NCI-H2227 treated with DMSO at 0.1 percent for 48 hours (cell line): ENCODE results near the gene DYNC2LI1.

Source experiments
- DNase-seq: peaks from one replicate; lab custom pipeline; 2025; lab: John Stamatoyannopoulos, UW

Gene DYNC2LI1

DNA sequence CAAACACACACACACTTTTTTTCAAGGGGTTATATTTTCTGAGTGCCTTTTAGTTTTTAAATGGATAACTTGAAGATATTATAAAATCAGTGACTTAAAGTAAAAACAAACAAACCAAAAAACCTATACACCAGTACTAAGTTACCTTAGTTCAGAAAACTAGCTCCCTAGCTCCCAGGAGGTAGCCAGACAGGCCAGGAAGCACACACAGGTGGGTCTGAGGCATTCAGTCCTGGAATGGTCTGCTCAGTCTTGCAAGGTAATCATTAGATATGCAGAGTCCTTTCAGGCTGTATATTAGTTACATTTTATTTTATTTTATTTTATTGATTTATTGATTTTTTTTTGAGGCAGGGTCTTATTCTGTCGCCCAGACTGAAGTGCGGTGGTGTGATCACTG is 10.7 kb upstream of the DYNC2LI1 start:
- DNase-seq = no peak

DNA sequence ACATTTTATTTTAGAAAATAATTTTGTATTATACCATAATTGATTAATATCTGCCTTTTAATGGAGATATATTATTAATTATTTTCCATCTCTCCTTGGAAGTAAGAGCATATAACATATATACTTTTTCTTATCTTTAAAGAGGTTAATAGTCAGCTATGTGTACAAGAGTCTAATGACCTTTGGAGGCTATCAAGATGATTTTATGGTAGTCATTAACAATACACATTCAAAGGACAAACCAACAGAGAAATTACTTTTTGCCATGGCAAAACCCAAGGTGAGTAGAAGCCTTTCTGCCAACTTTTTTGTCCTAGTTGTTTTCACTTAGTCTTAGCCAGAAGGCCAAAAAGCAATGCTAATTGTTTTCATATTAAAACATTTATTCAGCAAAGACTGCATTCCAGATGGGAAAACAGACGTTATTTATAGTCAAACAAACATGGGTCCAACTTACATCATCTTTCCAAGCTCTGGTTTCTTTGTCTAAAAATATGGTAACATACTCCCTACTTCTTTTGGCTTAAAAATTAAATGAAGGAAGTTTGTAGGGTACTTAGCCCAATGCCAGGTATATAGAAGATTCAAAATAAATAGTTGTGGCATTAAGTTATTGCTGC is 9.6 kb upstream of the DYNC2LI1 start:
- no peak for DNase-seq

DNA sequence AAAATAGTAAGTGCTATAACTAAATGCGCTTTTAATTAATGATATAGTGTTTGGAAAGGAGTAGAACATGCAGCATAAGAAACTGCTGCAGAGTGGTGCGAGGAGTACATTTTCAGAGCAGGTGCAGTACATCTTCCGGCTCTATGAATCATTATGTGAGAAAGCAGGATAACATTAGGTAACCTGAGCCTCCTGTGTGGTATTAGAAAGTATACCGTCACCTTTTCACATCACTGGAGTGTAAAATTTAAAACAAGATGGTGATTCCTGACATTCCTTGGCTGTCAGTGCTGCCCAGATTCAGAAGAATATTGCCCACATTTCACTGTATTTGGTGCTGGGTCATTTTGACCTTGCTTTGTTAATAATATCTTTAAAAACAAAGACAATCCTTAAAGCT is 7.8 kb upstream of the DYNC2LI1 start:
- DNase-seq = no peak

DNA sequence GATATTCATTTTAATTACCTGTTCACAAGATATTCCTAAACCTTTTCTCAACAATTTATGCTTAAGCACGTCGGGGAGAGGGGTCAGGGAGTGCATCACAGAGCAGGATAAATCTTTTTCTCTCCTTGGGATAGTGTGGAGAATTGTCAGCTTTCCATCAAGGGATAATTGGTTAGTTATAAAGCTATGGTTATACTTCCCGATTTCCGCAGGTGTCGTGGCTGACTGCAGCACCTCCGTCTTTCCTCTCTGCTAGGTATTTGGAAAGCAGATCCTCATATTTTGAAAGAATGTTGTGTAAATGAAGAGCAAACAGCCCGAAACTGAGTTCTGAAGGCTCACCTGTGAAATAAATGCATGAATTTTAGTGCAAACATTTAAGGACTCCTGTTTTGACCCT is 778 bp downstream of the DYNC2LI1 start:
- DNase-seq = no peak

DNA sequence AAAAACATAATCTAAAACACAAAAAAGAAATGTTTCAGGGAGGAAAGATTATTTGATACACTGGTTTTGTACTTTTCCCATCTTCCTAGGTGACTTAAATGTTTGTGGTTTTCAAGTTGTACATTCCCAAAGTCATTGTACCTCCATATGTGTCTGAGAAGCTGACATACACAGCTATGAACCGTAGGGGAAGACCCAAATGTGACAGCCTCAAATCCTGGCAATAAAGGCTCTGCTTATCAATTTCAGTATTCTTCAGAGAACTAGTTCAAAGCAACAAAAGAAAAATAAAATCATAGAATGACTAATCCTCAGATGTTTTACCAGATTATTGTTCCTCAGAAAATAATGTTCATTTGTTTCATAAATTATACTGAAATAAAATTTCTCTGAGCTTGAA is 2.5 kb downstream of the DYNC2LI1 start:
- no peak for DNase-seq

DNA sequence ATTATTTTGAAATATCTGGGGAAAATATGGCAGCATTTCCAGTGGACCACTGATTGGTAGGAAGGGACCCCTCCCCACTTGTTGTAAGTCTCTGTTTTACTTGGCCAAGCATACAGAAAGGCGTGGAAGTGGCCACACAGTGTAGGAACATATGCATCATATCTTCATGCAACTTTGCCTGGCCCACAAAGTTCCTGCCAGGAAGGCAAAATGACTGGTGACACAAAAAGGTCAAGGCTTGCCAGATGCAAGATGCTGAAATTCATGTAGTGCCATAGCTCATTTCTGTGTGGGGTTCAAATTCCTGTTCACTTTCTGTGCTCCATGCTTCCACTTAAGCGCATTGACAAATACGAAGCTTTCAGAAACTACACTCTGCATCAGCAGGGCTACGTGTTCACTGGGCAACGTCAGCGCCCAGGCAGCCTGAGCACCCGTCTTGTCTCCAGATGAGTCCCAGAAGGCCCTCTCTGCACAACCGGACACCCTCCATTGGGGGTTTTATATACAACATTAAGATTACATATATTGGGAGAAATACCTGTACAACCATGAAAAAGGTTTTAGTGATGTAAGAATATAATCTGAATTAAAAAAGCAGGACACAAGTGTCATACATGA is 3.6 kb downstream of the DYNC2LI1 start:
- no peak for DNase-seq

DNA sequence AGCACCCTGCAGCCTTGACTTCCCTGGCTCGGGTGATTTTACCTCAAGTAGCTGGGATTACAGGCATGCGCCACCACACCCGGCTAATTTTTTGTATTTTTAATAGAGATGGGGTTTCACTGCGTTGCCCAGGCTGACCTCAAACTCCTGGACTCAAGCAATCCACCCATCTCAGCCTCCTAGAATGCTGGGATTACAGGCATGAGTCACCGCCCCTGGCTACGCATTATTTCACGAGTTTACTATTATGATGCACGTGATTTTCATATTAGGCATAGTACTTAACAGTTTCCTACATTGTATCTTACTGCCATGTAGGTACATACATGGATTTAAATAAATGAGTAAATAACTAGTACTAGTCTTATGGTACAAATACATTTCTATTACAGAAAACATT is 4.4 kb downstream of the DYNC2LI1 start:
- no peak for DNase-seq

DNA sequence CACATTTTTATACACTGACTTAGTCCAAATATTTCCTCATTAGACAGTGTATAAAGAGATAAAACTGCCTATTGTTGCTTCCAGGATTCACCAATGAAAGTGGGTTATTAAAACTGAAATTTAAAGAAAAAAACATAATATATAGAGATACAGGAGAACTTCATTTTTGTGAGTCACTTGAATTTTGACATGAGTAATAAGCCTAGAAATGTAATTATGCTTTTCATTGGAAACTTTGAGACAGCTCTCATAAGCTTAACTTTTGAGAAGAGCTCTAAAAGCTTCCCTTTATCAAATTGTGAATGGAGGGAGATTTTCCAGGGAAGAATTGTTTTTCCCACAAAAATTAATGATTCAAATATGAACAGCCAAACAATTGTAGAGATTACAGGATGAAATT is 14.1 kb downstream of the DYNC2LI1 start:
- no peak for DNase-seq

DNA sequence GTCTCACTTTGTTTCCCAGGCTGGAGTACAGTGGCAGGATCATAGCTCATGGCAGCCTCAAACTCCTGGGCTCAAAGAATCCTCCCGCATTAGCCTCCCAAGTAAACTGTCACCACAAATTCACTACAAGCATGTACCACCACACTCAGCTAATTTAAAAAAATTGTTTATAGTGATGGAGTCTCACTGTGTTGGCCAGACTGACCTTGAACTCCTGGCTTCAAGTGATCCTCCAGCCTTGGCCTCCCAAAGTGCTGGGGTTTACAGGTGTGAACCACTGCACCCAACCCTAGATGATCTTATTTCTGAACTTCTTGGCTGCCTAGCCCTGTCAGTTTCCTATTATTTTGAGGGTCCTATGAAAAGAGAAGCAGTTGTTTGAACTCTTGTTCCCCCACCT is 14.8 kb downstream of the DYNC2LI1 start:
- no peak for DNase-seq

DNA sequence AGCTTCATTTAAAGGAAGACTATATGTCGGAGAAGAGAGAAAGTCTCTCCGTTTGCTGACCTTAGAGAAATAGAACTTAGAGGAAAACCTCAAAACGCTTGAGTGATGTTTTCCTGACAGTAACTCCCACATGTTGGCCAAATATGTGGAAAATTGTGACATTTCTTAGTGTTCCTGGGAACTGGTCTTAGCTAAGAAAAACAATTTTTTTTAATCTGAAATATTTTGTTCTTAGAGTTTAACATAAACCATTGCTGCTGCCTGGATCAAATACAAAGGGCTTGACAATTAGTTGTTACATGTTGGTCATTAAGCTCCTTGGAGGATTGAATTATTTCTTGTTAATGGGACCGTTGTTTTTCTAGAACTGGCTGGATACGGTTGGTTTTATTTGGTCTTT is 16.3 kb downstream of the DYNC2LI1 start:
- DNase-seq = no peak

DNA sequence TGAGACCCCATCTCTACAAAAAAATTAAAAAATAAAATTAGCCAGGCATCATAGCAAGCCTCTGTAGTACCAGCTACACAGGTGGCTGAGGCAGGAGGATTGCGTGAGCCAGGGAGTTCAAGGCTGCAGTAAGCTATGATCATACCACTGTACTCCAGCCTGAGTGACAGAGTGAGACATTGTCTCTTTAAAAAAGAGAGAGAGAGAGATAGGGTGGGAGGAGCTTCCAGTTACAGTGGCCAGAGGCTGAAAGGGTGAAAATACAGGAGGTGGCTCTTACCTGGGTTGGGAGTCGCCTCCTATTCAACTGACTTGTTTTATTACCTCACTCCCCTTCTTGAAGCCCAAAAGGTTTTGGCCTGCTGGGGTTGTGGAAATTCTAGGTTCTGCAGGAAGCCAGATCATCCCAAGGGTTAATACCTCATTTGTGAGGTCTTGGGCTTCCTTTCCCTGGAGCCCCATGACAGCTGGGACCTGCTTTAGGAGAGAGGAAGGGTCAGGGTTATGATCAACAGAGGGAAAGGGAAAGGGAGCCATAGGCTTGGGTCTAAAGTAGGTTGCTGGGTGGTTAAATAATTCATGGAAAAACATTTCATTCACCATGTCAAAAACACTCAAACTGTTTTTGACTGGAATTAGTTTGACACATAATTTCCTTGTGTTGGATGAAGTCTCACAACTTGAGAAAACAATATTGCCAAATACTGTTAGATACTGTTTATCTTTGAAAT is 17.4 kb downstream of the DYNC2LI1 start:
- DNase-seq = no peak

DNA sequence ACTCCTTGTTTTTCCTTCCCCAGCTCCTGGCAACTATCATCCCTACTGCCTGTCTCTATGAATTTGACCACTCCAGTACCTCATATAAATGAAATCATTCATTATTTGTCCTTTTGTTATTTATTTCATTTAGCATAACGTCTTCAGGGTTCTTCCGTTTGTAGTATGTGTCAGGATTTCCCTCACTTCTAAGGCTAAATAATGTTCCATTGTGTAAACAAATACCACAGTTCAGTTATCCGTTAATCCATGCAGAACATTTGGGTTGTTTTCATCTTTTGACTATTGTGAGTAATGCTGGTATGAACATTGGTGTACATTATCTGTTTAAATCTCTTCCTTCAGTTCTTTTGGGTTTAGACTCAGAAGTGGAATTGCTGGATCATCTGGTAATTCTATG is 18.8 kb downstream of the DYNC2LI1 start:
- DNase-seq = no peak

DNA sequence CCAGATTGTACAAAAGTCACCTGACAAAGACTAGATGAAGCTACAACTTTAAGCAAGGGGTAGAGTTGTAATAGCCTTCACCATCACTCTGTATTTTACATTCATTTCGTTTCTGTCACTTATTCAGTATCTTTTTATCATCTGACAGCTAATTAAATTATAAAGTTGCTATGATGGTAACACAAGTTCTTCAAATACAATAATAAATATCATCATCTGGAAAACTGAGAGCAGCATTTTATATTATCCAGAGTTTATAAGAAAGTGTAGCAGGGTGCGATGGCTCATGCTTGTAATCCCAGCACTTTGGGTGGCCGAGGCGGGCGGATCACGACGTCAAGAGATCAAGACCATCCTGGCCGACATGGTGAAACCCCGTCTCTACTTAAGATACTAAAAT is 21.1 kb downstream of the DYNC2LI1 start:
- no peak for DNase-seq

DNA sequence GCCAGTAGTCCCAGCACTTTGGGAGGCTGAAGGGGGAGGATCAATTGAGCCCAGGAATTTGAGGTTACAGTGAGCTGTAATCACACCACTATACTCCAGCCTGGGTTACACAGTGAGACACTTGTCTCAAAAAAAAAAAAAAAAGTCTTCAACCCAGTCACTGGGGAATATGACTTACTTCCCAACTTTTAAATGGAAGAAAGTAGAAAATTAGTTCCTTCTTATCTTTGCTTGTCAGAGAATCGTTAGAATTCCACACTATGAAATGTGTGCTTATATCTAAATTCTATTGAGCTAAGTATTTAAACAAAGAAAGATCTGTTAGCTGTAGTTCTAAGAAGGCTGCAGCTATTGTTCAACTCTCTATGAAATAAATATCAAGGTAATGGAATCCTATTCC is 22.4 kb downstream of the DYNC2LI1 start:
- no peak for DNase-seq

DNA sequence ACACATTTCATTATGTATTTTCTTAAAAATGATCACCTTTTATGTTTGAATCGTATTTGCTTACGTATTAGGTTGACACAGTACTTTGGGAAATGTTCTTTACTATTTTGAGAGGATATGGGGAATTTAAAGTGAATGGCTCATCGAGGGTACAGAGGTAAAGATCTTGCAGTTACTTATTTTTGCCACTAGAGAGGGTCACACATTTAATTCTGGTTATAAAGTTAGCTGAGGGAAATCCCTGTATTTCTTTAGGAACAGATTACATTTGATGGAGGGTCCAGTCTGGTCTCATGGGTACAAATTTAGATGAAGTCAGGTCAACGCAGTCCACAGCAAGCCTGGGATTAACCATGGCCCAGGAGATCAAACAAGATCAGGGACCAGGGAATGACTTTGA is 24.5 kb downstream of the DYNC2LI1 start:
- DNase-seq = no peak

DNA sequence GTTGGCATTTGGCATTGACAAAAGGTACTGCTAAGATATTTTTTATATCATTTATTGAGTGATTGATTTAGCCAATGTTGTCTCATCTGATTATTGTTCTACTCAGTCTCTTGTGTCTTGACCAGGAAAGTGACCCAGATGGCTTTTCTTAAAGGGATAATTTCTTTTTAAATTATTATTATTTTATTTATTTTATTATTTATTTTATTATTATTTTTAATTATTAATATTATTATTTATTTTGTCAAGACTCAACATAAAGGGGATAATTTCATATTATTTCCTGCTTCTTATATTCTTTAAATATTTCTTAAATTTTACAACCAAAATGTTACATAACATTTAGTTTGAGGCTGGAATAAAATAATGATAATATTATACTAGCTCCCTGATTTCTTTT is 27.1 kb downstream of the DYNC2LI1 start:
- DNase-seq = no peak

DNA sequence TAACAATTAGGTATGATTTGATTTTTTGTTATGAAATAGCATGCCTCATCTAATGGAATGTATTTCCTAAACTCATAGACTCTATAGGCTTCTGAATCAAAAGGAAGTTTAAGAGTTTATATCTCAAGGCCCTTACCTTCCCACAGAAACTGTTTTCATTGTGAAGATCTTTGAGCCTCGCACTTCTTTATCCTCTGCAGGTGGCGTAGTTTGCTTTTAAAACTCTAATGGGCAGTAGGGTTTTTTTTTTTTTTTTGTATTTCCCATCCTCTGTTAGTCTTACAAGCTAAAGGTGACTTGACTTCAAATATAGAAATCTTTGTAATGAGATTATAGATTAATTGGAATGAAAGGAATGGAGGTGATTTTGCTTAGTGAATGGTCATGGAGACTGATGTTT is 28.3 kb downstream of the DYNC2LI1 start:
- DNase-seq = no peak

DNA sequence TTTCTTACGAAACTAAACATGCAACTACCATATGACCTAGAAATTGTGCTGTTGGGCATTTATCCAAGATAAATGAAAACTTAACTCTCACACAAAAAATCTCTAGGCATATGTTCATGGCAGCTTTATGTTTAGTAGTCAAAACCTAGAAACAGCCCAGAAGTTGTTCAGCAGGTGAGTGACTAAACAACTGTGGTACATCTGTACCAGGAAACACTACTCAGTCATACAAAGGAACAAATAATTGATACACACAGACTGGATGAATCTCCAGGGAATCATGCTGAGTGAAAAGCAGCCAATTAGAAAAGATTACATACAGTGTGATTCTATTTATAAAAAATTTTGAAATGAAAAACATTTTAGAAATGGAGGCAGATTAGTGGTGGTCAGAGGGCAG is 29.3 kb downstream of the DYNC2LI1 start:
- DNase-seq = no peak

DNA sequence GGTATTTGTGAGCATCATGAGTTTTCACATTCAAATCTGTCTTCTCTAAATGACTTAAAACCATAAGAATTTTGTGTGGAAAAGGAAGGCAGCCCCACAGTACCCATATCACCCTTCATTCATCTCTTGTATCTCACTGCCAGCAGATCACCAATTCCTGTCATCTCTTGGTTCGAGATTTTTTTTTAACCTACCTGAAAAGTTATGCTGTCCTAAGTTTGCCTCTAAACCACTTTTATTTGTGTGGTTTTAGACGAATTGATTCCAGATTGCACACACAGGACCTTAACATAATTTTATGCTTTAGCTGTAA is 32.8 kb downstream of the DYNC2LI1 start:
- no peak for DNase-seq

DNA sequence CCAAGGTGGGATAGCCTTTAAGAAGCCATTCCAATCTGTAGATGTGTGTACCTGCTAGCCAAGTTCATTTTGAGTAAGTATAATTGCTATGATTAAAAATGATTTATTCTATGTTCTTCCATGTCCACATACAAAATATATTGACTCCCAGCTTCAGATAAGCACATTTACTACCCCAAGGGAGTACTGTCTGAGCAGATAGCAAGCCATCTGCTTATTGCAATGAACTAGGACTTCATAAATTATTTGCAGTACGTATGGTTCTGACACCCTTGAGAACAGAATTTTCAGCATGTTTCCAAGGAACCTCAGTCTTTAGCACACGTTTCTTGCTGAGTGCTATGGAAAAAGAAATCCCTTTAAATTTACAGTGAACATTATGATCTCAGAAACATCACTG is 36.6 kb downstream of the DYNC2LI1 start:
- DNase-seq = no peak

DNA sequence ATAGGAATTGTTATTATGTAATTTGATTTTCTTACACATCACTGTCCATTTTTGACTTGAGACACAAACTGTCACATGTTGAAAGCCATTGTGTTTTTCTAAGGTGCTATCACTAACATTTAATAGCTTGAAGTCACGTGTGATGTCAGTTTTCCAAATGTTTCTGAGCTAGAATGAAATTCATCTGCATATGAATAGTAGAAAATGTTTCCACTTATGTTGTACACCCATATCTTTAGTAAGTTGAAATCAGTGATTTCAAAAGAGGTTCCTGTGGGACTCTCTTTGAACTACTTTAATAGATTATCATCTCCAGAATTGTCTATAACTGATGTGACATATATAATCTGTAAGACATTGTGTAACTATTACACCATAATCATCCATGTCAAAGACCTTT is 37.0 kb downstream of the DYNC2LI1 start:
- no peak for DNase-seq

DNA sequence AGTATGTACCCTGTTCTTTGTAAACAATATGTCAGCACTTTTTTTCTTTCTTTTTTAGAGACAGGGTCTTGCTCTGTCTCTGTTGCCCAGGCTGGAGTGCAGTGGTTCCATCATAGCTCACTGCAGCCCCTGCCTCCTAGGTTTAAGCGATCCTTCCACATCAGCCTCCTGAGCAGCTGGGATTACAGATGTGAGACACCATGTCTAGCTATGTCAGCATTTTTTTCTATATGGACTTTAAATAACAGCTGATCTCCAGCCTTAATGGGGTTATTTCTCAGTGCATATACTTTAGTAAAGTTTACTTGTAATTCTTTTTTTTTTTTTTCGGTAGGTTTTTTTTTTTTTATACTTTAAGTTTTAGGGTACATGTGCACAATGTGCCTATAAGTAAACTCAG is 38.2 kb downstream of the DYNC2LI1 start:
- no peak for DNase-seq

DNA sequence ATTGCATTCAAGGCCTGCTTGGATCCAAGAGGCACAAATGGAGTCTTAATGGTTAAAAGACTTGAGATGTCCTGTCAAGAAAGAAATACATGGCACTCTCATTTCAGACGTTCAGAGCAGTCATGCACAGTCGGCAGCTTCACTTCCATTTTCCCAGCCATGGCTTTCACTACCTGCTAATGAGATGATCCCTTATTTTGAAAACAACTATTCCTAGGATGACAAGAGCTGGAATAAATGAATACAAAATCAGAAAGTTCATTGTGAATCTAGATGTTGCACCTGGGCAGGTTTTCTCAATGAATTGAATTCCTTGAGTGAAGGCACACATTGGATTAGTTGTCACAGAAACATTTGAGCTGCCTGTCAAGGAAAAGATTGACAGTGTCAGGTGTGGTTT is 39.1 kb downstream of the DYNC2LI1 start:
- no peak for DNase-seq

DNA sequence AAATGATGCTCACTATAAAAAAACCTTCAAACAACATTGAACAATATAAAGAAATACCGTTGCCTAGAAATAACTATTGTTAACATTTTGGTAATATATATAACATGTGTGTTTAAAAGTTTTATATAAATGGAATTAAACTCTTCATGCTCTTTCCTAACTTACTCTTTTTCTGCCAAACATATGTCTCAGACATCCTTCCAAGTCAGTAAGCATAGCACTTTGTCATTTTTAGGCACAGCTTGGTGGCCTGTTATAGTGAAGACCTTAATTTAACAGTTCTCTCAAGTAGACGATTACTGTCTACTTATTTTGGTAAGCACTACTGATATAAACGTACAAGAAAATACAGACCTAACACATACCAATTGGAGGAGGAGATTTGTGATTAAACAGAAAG is 40.9 kb downstream of the DYNC2LI1 start:
- DNase-seq = no peak
